WTC11 (cell line): ENCODE results near the gene KIF13A. TPM values are rescaled to one million over a fixed set of nuclear protein-coding genes. Genes with fewer than 3 reads are reported as not detected.
A peak's percentile ranks its signal among the peaks of the same experiment; 100 is the strongest.

ENCODE experiments used
- ATAC-seq: fragments of 200-7000 bp; cut with Tn5 transposase; 2 replicates; pipeline ENCODE4 v1.10.0; 2021; ENCODE audit warnings: mild to moderate bottlenecking, moderate library complexity
- CTCF ChIA-PET: fragments of 300-600 bp; sonication (Branson Sonifier 250); formaldehyde crosslinking; loops from one replicate; lab custom pipeline; 2021; ENCODE audit warnings: antibody characterized with exemption; lab: Charles Lee
- POLR2A ChIA-PET: fragments of 350-600 bp; sonication (Branson Sonifier 250); formaldehyde crosslinking; loops from one replicate; lab custom pipeline; 2021; ENCODE audit warnings: antibody characterized with exemption; lab: Charles Lee
- DNase-seq: peaks from one replicate; pipeline ENCODE4 v3.0.0; 2021; ENCODE audit warnings: low spot score
- H3K27ac Mint-ChIP-seq: 2 replicates; pipeline ENCODE4 v1.8.0; 2021; ENCODE audit warnings: mixed read lengths
- H3K27me3 Mint-ChIP-seq: 2 replicates; pipeline ENCODE4 v1.8.0; 2021; ENCODE audit warnings: low read depth, mild to moderate bottlenecking, moderate library complexity, mixed read lengths
- H3K36me3 Mint-ChIP-seq: 2 replicates; pipeline ENCODE4 v1.8.0; 2021; ENCODE audit warnings: mixed read lengths
- H3K4me1 Mint-ChIP-seq: 2 replicates; pipeline ENCODE4 v1.8.0; 2022; ENCODE audit warnings: mixed read lengths
- H3K4me3 Mint-ChIP-seq: 2 replicates; pipeline ENCODE4 v1.8.0; 2021; ENCODE audit warnings: mild to moderate bottlenecking, moderate library complexity, mixed read lengths
- H3K9me3 Mint-ChIP-seq: 2 replicates; pipeline ENCODE4 v1.8.0; 2021; ENCODE audit warnings: mixed read lengths
- AR ChIP-seq: fragments of 250-450 bp; sonication (Bioruptor Pico); IDR thresholded peaks from 2 replicates; pipeline ENCODE4 v1.9.0; 2021; ENCODE audit warnings: mild to moderate bottlenecking
- ARID4B ChIP-seq: sonication (generic); formaldehyde crosslinking; IDR thresholded peaks from 2 replicates; pipeline ENCODE4 v1.8.0; 2023; ENCODE audit warnings: missing genetic modification reagents, mild to moderate bottlenecking, borderline replicate concordance
- ATF6 ChIP-seq: sonication (generic); formaldehyde crosslinking; IDR thresholded peaks from 2 replicates; pipeline ENCODE4 v1.8.1; 2023; ENCODE audit warnings: mild to moderate bottlenecking, missing genetic modification reagents
- CDX4 ChIP-seq: fragments of 250-450 bp; sonication (Bioruptor Pico); IDR thresholded peaks from 2 replicates; pipeline ENCODE4 v1.9.0; 2021; ENCODE audit warnings: moderate library complexity, mild to moderate bottlenecking, inconsistent platforms, borderline replicate concordance
- CTCF ChIP-seq: fragments of 200-600 bp; IDR thresholded peaks from 2 replicates; pipeline ENCODE4 v1.8.0; 2022; ENCODE audit warnings: antibody characterized with exemption
- FOXJ3 ChIP-seq: sonication (generic); formaldehyde crosslinking; IDR thresholded peaks from 2 replicates; pipeline ENCODE4 v1.9.0; 2021; ENCODE audit warnings: missing genetic modification reagents, mild to moderate bottlenecking, borderline replicate concordance
- GABPB1 ChIP-seq: sonication (generic); formaldehyde crosslinking; IDR thresholded peaks from 2 replicates; pipeline ENCODE4 v1.8.1; 2023; ENCODE audit warnings: mild to moderate bottlenecking, missing genetic modification reagents
- HMGA2 ChIP-seq: fragments of 250-450 bp; sonication (Bioruptor Pico); IDR thresholded peaks from 2 replicates; pipeline ENCODE4 v1.4.0; 2021; ENCODE audit warnings: mild to moderate bottlenecking, moderate library complexity
- SP1 ChIP-seq: sonication (generic); formaldehyde crosslinking; conservative IDR thresholded peaks from 2 replicates; pipeline ENCODE4 v1.8.1; 2022; ENCODE audit warnings: missing genetic modification reagents
- STAT6 ChIP-seq: sonication (generic); formaldehyde crosslinking; conservative IDR thresholded peaks from 2 replicates; pipeline ENCODE4 v1.8.1; 2023; ENCODE audit warnings: mild to moderate bottlenecking, low read depth, missing genetic modification reagents, moderate library complexity
- TEAD1 ChIP-seq: sonication (generic); formaldehyde crosslinking; IDR thresholded peaks from 2 replicates; pipeline ENCODE4 v1.8.0; 2022; ENCODE audit warnings: mild to moderate bottlenecking, missing genetic modification reagents
- ZNF281 ChIP-seq: sonication (generic); formaldehyde crosslinking; IDR thresholded peaks from 2 replicates; pipeline ENCODE4 v1.8.0; 2023; ENCODE audit warnings: mild to moderate bottlenecking, missing genetic modification reagents
- ZNF671 ChIP-seq: fragments of 250-450 bp; sonication (Bioruptor Pico); IDR thresholded peaks from 2 replicates; pipeline ENCODE4 v1.8.0; 2021; ENCODE audit warnings: mild to moderate bottlenecking
- total RNA-seq: library from RNA; stranded (reverse); gene quantifications from 3 replicates; pipeline ENCODE4 v1.2.3, GENCODE V29; 2021

Gene KIF13A
- total RNA-seq, 1 experiment from 2014 or later = 32.7 TPM

- TF ChIP-seq AR (CRISPR knock-in tag) (no peak), ZNF281 (CRISPR knock-in tag) (no peak), HMGA2 (CRISPR knock-in tag) (no peak)
- TF ChIP-seq, all 79 proteins: peak for 0
Observed at GRCh38 chr6:17930321-17930993, 57.0 kb downstream of the KIF13A start (continued).

GRCh38 chr6:17928514-17929430 is 58.7 kb downstream of the KIF13A start:
- no peaks in the 10 kb centered on the region for H3K36me3 Mint-ChIP-seq
- DNase-seq (no peak), ATAC-seq (no peak)
- ChIA-PET CTCF (interaction anchor here (0.6 to 1.6 kb wide), 4 partner anchors 30 to 193 kb away, joined by 3 to 5 read pairs (median 4); no protein-coding TSS in a partner anchor), POLR2A (no interaction called here)
- H3K27me3 Mint-ChIP-seq = no peaks in the 10 kb centered on the region
- H3K27ac Mint-ChIP-seq = peak overlapping the region; percentile 20; the same call in 1 of the 2 replicates
- H3K4me3 Mint-ChIP-seq = no peak overlapping the region
- peaks cover 51% of the 10 kb centered on the region for H3K4me1 Mint-ChIP-seq
- H3K9me3 Mint-ChIP-seq = no peaks in the 10 kb centered on the region
- TF ChIP-seq TEAD1 (CRISPR knock-in tag) (no peak), STAT6 (CRISPR knock-in tag) (no peak), ZNF671 (no peak), CTCF (no peak), SP1 (CRISPR knock-in tag) (no peak), GABPB1 (CRISPR knock-in tag) (no peak), CDX4 (CRISPR knock-in tag) (no peak), ATF6 (CRISPR knock-in tag) (no peak), ARID4B (CRISPR knock-in tag) (no peak), FOXJ3 (no peak)
